Activated CD4-positive, alpha-beta T cell treated with anti-CD3 and anti-CD28 coated beads, Interleukin-2, amount 50 U/mL, for 48 hours (primary cell): ENCODE measurements around the gene SPZ1.
A peak's percentile ranks its signal among the peaks of the same experiment; 100 is the strongest.
"Not testable (repeated sequence)": the region's sequence is repeated elsewhere in the genome, so short reads cannot be mapped to it uniquely, and the experiment has no call there.

Experiments
- DNase-seq, 2 experiments: peaks; one replicate each; pipeline ENCODE4 v3.0.0-alpha.2; 2020

SPZ1 gene, protein sequence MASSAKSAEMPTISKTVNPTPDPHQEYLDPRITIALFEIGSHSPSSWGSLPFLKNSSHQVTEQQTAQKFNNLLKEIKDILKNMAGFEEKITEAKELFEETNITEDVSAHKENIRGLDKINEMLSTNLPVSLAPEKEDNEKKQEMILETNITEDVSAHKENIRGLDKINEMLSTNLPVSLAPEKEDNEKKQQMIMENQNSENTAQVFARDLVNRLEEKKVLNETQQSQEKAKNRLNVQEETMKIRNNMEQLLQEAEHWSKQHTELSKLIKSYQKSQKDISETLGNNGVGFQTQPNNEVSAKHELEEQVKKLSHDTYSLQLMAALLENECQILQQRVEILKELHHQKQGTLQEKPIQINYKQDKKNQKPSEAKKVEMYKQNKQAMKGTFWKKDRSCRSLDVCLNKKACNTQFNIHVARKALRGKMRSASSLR

GRCh38 chr5:80319702-80320101 lies at the start of gene SPZ1:
Gene SPZ1 (plus strand): TSS chr5:80320002. CDS start chr5:80320216, 214 bp downstream.
- no peak for DNase-seq

GRCh38 chr5:80270543-80270942 lies 49.3 kb upstream of the SPZ1 start:
- DNase-seq = not testable (repeated sequence)

DNA sequence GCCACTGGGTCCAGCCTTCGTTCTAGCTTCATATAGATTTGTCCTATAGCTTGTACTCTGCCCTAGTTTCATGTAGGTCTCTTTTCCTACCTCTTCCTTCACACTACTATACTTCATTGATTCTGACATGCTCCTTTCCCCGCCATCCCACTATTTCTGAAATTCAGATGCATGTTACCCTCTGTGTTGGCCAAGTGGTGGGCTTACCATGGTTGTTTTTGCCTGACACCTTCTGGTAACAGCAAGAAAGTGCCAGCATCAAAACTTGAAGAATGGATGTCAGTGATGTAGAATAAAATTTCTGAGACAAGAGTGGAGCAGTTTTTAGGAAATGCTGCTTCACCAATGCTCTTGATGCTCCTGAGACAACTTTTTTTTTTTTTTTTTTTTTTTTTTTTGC lies 44.5 kb upstream of the SPZ1 start:
- no peak for DNase-seq

GRCh38 chr5:80276186-80276585 lies 43.6 kb upstream of the SPZ1 start:
- no peak for DNase-seq

- DNase-seq = no peak
Measured at GRCh38 chr5:80277191-80277590, 42.6 kb upstream of the SPZ1 start.

- DNase-seq = no peak
Measured at GRCh38 chr5:80282054-80282453, 37.7 kb upstream of the SPZ1 start.

DNA sequence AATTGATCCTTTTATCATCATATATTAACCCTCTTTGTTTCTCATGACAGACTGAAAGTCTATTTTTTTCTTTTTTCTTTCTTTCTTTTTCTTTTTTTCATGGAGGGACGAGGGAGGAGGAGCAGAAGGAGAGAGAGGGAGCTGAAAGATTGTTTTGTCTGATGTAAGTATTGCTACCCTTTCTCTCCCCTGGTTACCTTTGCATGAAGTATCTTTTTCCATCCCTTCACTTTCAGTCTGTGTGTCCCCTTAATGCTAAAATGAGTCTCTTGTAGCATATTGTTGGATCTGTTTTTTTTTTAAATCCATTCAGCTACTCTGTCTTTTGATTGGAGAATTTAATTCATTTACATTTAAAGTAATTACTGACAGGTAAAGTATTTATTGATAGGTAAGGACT lies 36.4 kb upstream of the SPZ1 start:
- no peak for DNase-seq

DNA sequence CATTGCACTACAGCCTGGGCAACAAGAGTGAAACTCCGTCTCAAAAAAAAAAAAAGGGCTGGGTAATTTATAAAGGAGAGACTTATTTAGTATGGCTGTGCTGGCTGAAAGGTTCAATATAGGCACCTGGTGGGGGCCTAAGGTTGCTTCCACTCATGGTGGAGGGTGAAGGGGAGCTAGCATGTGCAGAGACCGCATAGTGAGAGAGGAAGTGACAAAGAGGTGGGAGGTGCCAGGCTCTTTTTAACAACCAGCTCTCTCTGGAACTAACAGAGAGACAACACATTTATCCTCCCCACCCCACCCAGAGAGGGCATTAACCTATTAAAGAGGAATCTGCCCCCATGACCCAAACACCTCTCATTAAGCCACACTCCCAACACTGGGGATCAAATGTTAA lies 35.1 kb upstream of the SPZ1 start:
- peak; percentile 13 to 30 for DNase-seq

DNA sequence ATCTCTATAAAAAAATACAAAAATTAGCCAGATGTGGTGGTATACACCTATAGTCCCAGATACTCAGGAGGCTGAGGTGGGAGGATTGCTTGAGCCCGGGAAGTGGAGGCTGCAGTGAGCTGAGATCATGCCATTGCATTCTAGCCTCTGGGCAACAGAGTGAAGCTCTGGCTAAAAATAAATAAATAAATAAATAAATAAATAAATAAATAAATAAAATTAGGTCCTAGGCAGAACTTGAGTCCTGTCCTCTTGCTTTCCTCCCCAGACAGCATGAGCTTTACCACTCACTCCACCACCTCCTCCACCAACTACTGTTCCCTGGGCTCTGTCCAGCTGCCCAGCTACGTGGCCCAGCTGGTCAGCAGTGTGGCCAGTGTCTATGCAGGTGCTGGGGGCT lies 31.6 kb upstream of the SPZ1 start:
- no peak for DNase-seq

GRCh38 chr5:80289320-80289719 lies 30.5 kb upstream of the SPZ1 start:
- no peak for DNase-seq

GRCh38 chr5:80291761-80292160 lies 28.0 kb upstream of the SPZ1 start:
- DNase-seq = no peak

- no peak for DNase-seq
Measured at GRCh38 chr5:80296121-80296520, 23.7 kb upstream of the SPZ1 start.

- no peak for DNase-seq
Measured at GRCh38 chr5:80299601-80300000, 20.2 kb upstream of the SPZ1 start.

DNA sequence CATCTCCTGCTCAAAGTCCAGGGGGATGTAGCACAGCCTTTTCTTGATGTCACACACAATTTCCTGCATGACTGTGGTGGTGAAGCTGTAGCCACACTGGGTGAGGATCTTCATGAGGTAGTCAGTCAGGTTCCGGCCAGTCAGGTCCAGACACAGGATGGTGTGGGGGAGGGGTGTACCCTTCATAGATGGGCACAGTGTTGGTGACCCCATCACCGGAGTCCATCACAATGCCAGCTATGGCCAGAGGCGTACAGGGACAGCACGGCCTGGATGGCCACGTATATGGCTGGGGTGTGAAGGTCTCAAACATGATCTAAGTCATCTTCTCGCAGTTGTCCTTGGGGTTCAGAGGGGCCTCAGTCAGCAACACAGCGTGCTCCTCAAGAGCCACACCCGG lies 19.7 kb upstream of the SPZ1 start:
- no peak for DNase-seq

- not testable (repeated sequence) for DNase-seq
Measured at GRCh38 chr5:80300796-80301195, 19.0 kb upstream of the SPZ1 start.

- DNase-seq = not testable (repeated sequence)
Measured at GRCh38 chr5:80301342-80301741, 18.5 kb upstream of the SPZ1 start.

DNA sequence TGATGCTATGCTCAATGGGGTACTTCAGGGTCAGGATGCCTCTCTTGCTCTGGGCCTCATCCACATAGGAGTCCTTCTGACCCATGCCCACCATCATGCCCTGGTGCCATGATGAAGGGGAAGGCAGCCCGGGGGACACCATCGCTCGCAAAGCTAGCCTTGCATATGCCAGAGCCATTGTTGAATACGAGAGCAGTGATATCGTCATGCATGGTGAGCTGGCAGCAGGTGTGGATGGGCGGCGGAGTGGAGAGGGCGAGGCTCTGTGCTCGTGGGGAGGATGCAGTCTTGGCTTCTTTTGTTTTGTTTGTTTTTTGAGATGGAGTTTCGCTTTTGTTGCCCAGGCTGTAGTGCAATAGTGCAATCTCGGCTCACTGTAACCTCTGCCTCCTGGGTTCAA lies 17.2 kb upstream of the SPZ1 start:
- no peak for DNase-seq

DNA sequence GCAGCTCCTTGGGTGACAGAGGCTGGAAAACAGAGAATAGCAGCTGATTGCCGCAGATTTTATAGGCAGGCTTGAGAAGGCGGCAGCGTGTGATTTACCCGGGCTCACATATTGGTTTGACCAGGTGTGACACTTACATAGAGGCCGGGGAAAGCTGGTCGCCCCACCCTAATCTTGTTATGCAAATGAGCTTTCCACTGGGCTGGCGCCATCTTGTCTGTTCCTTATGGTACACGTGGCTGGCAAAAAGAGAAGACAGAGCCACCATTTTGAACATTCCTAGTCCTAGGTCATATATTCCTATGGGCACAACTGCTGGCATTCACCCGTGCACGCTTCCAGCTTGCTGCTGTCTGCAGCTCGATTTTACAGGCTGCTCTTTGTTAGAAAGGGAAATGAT lies 11.3 kb upstream of the SPZ1 start:
- no peak for DNase-seq

DNA sequence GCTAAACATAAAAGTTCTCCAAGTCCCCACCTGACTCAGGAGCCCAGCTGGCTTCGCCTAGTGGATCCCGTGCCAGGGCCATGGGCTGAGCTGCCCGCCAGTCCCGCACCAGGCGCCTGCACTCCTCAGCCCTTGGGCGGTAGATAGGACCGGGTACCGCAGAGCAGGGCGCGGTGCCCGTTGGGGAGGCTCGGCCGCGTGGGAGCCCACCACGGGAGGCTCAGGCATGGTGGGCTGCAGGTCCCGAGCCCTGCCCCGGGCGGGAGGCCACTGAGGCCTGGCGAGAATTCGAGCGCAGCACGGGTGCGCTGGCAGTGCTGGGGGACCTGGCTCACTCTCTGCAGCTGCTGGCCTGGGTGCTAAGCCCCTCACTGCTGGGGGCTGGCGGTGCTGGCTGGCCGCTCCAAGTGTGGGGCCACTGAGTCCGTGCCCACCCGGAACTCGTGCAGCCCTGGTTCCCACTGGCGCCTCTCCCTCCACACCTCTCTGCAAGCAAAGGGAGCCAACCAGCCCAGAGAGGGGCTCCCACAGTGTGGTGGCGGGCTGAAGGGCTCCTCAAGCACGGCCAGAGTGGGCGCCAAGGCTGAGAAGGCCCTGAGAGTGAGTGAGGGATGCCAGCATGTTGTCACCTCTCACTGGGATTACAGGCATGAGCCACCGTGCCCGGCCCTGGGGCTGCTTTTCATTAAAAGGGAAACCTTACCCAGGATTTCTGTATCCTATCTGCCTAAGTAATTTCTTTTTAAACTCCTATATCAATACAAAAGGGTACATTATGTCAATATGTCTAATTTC lies 9.7 kb upstream of the SPZ1 start:
- no peak for DNase-seq

GRCh38 chr5:80315244-80315643 lies 4.6 kb upstream of the SPZ1 start:
- DNase-seq = no peak

- DNase-seq = no peak
Measured at GRCh38 chr5:80318212-80318611, 1.6 kb upstream of the SPZ1 start.

DNA sequence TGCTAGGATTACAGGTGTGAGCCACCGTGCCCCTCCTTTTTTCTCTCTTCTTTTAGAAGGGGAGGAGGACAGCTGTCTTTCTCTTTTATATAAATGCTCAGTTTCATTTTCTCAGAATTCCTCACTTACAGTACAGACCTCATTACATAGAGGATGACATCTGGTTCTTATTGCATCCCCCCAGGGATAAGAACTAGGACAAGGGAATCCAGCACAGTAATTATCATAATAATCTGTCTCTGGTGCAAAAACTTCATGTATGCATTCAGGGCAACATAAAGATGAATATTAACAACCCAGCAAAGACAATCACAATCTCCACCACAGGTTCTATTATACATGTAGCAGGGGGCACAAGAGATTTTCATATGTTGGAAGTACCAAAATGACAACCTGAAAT lies 5.1 kb downstream of the SPZ1 start:
- no peak for DNase-seq

GRCh38 chr5:80326468-80326867 lies 6.7 kb downstream of the SPZ1 start:
- no peak for DNase-seq

- no peak for DNase-seq
Measured at GRCh38 chr5:80337379-80337778, 17.6 kb downstream of the SPZ1 start.
